ENCODE measurements around the gene SCGB1C2. TPM values are rescaled to one million over a fixed set of nuclear protein-coding genes. Genes with fewer than 3 reads are reported as not detected.
"Not testable (repeated sequence)": the region's sequence is repeated elsewhere in the genome, so short reads cannot be mapped to it uniquely, and the experiment has no call there.

Gene SCGB1C2
- not detected for total RNA-seq

- H3K4me1 ChIP-seq; H3K9me3 ChIP-seq; H3K27ac ChIP-seq; H3K27me3 ChIP-seq; H3K4me3 ChIP-seq; DNase-seq; H3K36me3 ChIP-seq; intact Hi-C loops (cut with DNase I): not testable (repeated sequence)
- WGBS, 2 donors = no CpG with 5 or more reads among the region's 16 CpGs
Measured at GRCh38 chr17:137166-137807, at the start of gene SCGB1C2. TSS of gene SCGB1C2 (plus strand) at chr17:137569. CDS start at chr17:137591, 22 bp downstream.

GRCh38 chr17:113111-113510, 24.3 kb upstream of the SCGB1C2 start:
- H3K4me1 ChIP-seq; H3K4me3 ChIP-seq; H3K36me3 ChIP-seq; H3K9me3 ChIP-seq; H3K27me3 ChIP-seq; H3K27ac ChIP-seq; intact Hi-C loops (cut with DNase I); DNase-seq: not testable (repeated sequence)
- WGBS, 2 donors = no CpG with 5 or more reads among the region's 5 CpGs

GRCh38 chr17:118339-118917, 18.9 kb upstream of the SCGB1C2 start:
- H3K9me3 ChIP-seq; H3K36me3 ChIP-seq; intact Hi-C loops (cut with DNase I); H3K27ac ChIP-seq; H3K4me3 ChIP-seq; H3K4me1 ChIP-seq; H3K27me3 ChIP-seq; DNase-seq: not testable (repeated sequence)
- WGBS, 2 donors = 0 to 4% methylated on average over 3 of the region's 20 CpGs
- peak in 1 of 6 experiments; percentile 12 for TF ChIP-seq CTCF (IDR thresholded peaks at IDR 0.05)

DNA sequence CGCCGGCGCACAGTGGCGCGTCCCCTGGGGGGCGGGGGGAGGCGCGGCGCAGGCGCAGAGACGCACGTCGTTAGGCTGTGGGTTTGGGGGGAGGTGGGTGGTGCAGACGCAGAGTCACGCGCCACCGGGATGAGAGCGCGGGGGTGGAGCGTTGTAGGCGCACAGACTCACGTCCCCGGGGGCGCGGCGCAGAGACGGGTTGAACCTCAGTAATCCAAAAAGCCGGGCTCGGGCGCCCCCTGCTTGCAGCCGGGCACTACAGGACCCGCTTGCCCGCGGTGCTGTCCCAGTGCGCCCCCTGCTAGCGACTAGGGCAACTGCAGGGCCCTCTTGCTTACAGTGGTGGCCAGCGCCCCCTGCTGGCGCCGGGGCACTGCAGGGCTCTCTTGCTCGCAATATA, 3.4 kb upstream of the SCGB1C2 start:
- DNase-seq; H3K27ac ChIP-seq; H3K36me3 ChIP-seq; intact Hi-C loops (cut with DNase I); H3K9me3 ChIP-seq; H3K4me1 ChIP-seq; H3K27me3 ChIP-seq; H3K4me3 ChIP-seq: not testable (repeated sequence)
- WGBS, 2 donors = no CpG with 5 or more reads among the region's 40 CpGs

DNA sequence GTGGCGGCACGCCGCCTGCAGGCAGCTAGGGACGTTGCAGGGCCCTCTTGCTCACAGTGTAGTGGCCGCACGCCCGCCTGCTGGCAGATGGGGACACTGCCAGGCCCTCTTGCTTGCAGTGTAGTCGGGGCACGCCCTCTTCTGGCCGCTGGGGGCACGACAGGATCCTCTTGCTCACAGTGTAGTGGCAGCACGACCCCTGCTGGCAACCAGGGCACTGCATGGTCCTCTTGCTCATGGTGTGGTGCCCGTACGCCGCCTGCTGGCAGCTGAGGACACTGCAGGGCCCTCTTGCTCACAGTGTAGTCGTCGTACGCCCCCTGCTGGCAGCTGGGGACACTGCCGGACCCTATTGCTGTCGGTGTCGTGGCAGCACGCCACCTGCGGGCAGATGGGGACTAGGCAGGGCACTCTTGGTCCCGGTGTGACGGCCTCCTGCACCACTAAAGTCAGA, 3.0 kb upstream of the SCGB1C2 start:
- H3K27ac ChIP-seq; intact Hi-C loops (cut with DNase I); H3K4me3 ChIP-seq; H3K4me1 ChIP-seq; H3K36me3 ChIP-seq; DNase-seq; H3K9me3 ChIP-seq; H3K27me3 ChIP-seq: not testable (repeated sequence)
- no CpG with 5 or more reads among the region's 25 CpGs for WGBS, 2 donors

GRCh38 chr17:135022-135421, 2.3 kb upstream of the SCGB1C2 start:
- not testable (repeated sequence) for H3K4me3 ChIP-seq
- WGBS, 2 donors = 95% methylated on average over 6 of the region's 6 CpGs; no CpG with 5 or more reads in 1 of the 2 donors

DNA sequence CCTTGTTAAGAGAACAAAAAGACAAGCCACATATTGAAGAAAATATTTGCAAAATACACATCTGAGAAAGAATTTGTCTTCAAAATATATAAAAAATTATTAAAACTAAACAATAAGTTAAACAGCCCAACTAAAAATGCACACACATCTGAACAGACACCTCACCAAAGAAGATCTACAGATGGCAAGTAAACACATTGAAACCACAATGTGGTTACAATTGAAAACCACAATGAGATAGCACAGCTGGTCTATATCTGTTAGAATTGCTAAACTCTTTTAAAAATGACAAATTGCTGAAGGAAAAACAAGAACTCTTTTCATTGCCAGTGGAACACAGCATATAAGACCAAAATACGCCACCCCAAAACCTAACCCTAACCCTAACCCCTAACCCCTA, 1.5 kb upstream of the SCGB1C2 start:
- H3K36me3 ChIP-seq; H3K4me3 ChIP-seq; H3K27me3 ChIP-seq; H3K27ac ChIP-seq; H3K9me3 ChIP-seq; DNase-seq; H3K4me1 ChIP-seq; intact Hi-C loops (cut with DNase I): not testable (repeated sequence)
- WGBS, 2 donors = no CpG with 5 or more reads among the region's 1 CpG

More at GRCh38 chr17:135022-135421, 2.3 kb upstream of the SCGB1C2 start:
- H3K27me3 ChIP-seq; DNase-seq; H3K4me1 ChIP-seq; H3K9me3 ChIP-seq; H3K36me3 ChIP-seq; intact Hi-C loops (cut with DNase I); H3K27ac ChIP-seq: not testable (repeated sequence)

DNA sequence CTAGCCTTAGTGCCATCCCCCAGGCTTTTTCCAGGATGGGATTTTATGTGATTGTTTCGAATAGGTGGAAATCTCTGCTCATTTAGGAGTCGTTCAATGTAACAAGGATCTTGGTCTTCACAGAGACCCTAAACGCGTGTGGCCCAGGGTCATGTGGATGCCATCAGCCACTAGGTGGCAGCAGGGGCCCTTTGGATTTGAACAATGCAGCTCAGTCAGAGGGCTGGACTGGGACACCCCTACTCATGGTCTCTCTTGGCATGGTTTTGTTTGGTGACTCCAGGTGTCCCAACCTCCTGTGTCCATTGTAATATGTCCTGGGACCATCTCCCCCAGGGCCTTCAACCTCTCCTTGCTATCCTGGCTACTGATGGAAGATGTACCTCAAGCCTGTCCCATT, 838 bp upstream of the SCGB1C2 start:
- intact Hi-C loops (cut with DNase I); H3K4me1 ChIP-seq; H3K9me3 ChIP-seq; H3K36me3 ChIP-seq; H3K27ac ChIP-seq; H3K4me3 ChIP-seq; DNase-seq; H3K27me3 ChIP-seq: not testable (repeated sequence)
- TF ChIP-seq CTCF (IDR thresholded peaks at IDR 0.05) = peak in 2 of 6 experiments; percentile 24 to 55
- no CpG with 5 or more reads among the region's 4 CpGs for WGBS, 2 donors

DNA sequence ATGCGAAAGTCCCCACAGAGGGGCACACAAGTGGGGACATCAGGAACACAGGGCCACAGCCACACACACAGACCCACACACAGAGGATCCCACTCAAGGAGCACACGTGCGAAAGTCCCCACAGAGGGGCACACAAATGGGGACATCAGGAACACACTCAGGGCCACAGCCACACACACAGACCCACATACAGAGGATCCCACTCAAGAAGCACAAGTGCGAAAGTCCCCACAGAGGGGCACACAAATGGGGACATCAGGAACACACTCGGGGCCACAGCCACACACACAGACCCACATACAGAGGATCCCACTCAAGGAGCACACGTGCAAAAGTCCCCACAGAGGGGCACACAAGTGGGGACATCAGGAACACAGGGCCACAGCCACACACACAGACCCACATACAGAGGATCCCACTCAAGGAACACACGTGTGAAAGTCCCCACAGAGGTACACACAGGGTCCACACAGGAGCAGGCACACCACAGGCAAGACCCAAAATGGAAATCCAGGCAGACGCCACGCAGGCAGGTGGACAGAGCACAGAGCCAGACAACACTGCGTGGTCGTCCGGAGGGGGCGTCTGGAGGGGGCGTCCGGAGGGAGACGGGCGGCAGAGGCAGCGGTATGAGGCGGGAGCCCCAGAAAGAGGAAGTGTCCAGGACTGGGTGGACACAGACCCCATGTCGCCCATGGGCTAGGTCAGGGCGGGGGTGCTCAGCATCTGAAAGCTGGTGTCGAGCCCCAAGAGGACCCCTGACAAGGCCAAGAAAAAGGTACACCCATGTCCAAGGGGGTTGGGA, 2.2 kb downstream of the SCGB1C2 start:
- 47 to 93% methylated on average over 2 to 3 of the region's 22 CpGs for WGBS, 2 donors
- intact Hi-C loops (cut with DNase I); H3K27ac ChIP-seq; H3K4me1 ChIP-seq; H3K4me3 ChIP-seq; H3K9me3 ChIP-seq; DNase-seq; H3K36me3 ChIP-seq: not testable (repeated sequence)
- H3K27me3 ChIP-seq = peaks cover 0 to 13% (median 0%) of the 10 kb centered on the region in 4 donors
